DND-41 (cell line): Measurements from ENCODE around the gene TBC1D7.

ENCODE experiments used
- ATAC-seq: fragments of 200-7000 bp; cut with Tn5 transposase; 3 replicates; pipeline ENCODE4 v1.9.1; 2021; ENCODE audit warnings: low read depth; ENCODE audit not compliant: insufficient read depth
- DNase-seq: peaks from one replicate; pipeline ENCODE4 v3.0.0-alpha.2; 2020
- H2AFZ ChIP-seq: 2 replicates; pipeline ENCODE4 v1.6.0; 2012; ENCODE audit warnings: low read depth, low read length
- H3K27ac ChIP-seq: 2 replicates; pipeline ENCODE4 v1.5.1; 2012; ENCODE audit warnings: low read length, inconsistent platforms
- H3K27me3 ChIP-seq: fragments of 200-600 bp; sonication (generic); 2 replicates; pipeline ENCODE4 v1.6.0; 2012; ENCODE audit warnings: low read length, mild to moderate bottlenecking, inconsistent platforms; ENCODE audit not compliant: insufficient read depth, poor library complexity
- H3K36me3 ChIP-seq: 2 replicates; pipeline ENCODE4 v1.5.1; 2012; ENCODE audit warnings: low read length, inconsistent platforms; ENCODE audit not compliant: insufficient read depth
- H3K4me1 ChIP-seq: 2 replicates; pipeline ENCODE4 v1.5.1; 2012; ENCODE audit warnings: mild to moderate bottlenecking, low read length; ENCODE audit not compliant: insufficient read depth
- H3K4me2 ChIP-seq: 2 replicates; pipeline ENCODE4 v1.6.0; 2012; ENCODE audit warnings: mild to moderate bottlenecking, moderate library complexity, low read length, inconsistent platforms; ENCODE audit not compliant: insufficient read depth
- H3K4me3 ChIP-seq, 2 experiments: fragments of 200-600 bp in 1 of 2; shearing (Covaris generic) in 1 of 2; 2 replicates each; pipeline ENCODE4 v1.5.1; 2012 to 2016; ENCODE audit warnings: inconsistent platforms in 2 of 2, low read length in 2 of 2, mild to moderate bottlenecking in 2 of 2, low read depth in 1 of 2, moderate library complexity in 1 of 2
- H3K79me2 ChIP-seq: 2 replicates; pipeline ENCODE4 v1.6.0; 2012; ENCODE audit warnings: low read length, inconsistent platforms; ENCODE audit not compliant: insufficient read depth
- H3K9ac ChIP-seq: 2 replicates; pipeline ENCODE4 v1.6.0; 2012; ENCODE audit warnings: low read depth, mild to moderate bottlenecking, inconsistent platforms, low read length, moderate library complexity
- H3K9me3 ChIP-seq: 2 replicates; pipeline ENCODE4 v1.5.1; 2012; ENCODE audit warnings: low read length, moderate library complexity, mild to moderate bottlenecking, inconsistent platforms; ENCODE audit not compliant: insufficient read depth, severe bottlenecking
- H4K20me1 ChIP-seq: 2 replicates; pipeline ENCODE4 v1.6.0; 2012; ENCODE audit warnings: low read length; ENCODE audit not compliant: insufficient read depth
- CTCF ChIP-seq: IDR thresholded peaks from 2 replicates; pipeline ENCODE4 v1.5.1; 2012; ENCODE audit warnings: borderline replicate concordance, low read length, moderate library complexity, mild to moderate bottlenecking; ENCODE audit not compliant: poor library complexity, severe bottlenecking; ENCODE audit errors: extremely low read depth
- EZH2 ChIP-seq: IDR thresholded peaks from 3 replicates; pipeline ENCODE4 v1.6.1; 2012; ENCODE audit warnings: borderline replicate concordance, low read depth, mild to moderate bottlenecking, moderate library complexity, low read length, inconsistent platforms; ENCODE audit not compliant: severe bottlenecking

TBC1D7 gene

GRCh38 chr6:13354331-13355042, 26.1 kb upstream of the TBC1D7 start:
- Histone ChIP-seq H4K20me1 (no peaks in the 10 kb centered on the region), H3K9me3 (no peaks in the 10 kb centered on the region), H3K4me3 (no peak overlapping the region), H3K27ac (0 out of 2 replicates have a peak overlapping the region, but pooled peaks have one; percentile 25), H2AFZ (no peak overlapping the region), H3K4me1 (peaks cover 24% of the 10 kb centered on the region), H3K27me3 (no peaks in the 10 kb centered on the region), H3K9ac (no peak overlapping the region), H3K4me2 (no peak overlapping the region), H3K79me2 (no peaks in the 10 kb centered on the region), H3K36me3 (no peaks in the 10 kb centered on the region)
- TF ChIP-seq EZH2 = no peak
- DNase-seq (no peak), ATAC-seq (no peak)

- peaks cover 24% of the 10 kb centered on the region for H3K4me1 ChIP-seq
- H4K20me1 ChIP-seq = no peaks in the 10 kb centered on the region
- DNase-seq = no peak
- H3K9me3 ChIP-seq = no peaks in the 10 kb centered on the region
- H3K36me3 ChIP-seq = no peaks in the 10 kb centered on the region
- no peak overlapping the region for H3K27ac ChIP-seq
- H3K79me2 ChIP-seq = no peaks in the 10 kb centered on the region
- no peak overlapping the region for H3K9ac ChIP-seq
- no peak overlapping the region for H3K4me3 ChIP-seq
- TF ChIP-seq EZH2 (no peak), CTCF (no peak)
- no peaks in the 10 kb centered on the region for H3K27me3 ChIP-seq
- H3K4me2 ChIP-seq = no peak overlapping the region
- no peak for ATAC-seq
- H2AFZ ChIP-seq = no peak overlapping the region
Measured at GRCh38 chr6:13352165-13352564, 23.8 kb upstream of the TBC1D7 start.

- no peak overlapping the region for H3K27ac ChIP-seq
- no peak for ATAC-seq
- H3K36me3 ChIP-seq = no peaks in the 10 kb centered on the region
- peaks cover 18% of the 10 kb centered on the region for H3K4me1 ChIP-seq
- DNase-seq = no peak
- peaks cover 3% of the 10 kb centered on the region for H3K27me3 ChIP-seq
- H3K9me3 ChIP-seq = no peaks in the 10 kb centered on the region
- H3K79me2 ChIP-seq = no peaks in the 10 kb centered on the region
- no peaks in the 10 kb centered on the region for H4K20me1 ChIP-seq
- H3K9ac ChIP-seq = no peak overlapping the region
- H3K4me3 ChIP-seq = no peak overlapping the region
- H3K4me2 ChIP-seq = no peak overlapping the region
- H2AFZ ChIP-seq = no peak overlapping the region
- TF ChIP-seq EZH2 (no peak), CTCF (no peak)
Measured at GRCh38 chr6:13351271-13351670, 22.9 kb upstream of the TBC1D7 start.

- Histone ChIP-seq H4K20me1 (no peaks in the 10 kb centered on the region), H3K79me2 (no peaks in the 10 kb centered on the region), H3K4me3 (no peak overlapping the region), H3K27me3 (peaks cover 3% of the 10 kb centered on the region), H2AFZ (no peak overlapping the region), H3K9me3 (no peaks in the 10 kb centered on the region), H3K4me2 (no peak overlapping the region), H3K27ac (no peak overlapping the region), H3K36me3 (no peaks in the 10 kb centered on the region), H3K9ac (no peak overlapping the region), H3K4me1 (peaks cover 4% of the 10 kb centered on the region)
- no peak for TF ChIP-seq EZH2
- no peak for TF ChIP-seq CTCF
- DNase-seq (no peak), ATAC-seq (no peak)
Measured at GRCh38 chr6:13349811-13350506, 21.6 kb upstream of the TBC1D7 start.
